Uterus (tissue), 2 donors: Measurements from ENCODE around the gene SKI.

ENCODE experiments used
- POLR2A ChIP-seq, 2 donors: fragments of 450-650 bp; IDR thresholded peaks; one replicate each; pipeline ENCODE4 v1.6.1; 2016; ENCODE audit warnings: antibody characterized with exemption in 2 of 2, mild to moderate bottlenecking in 1 of 2, moderate library complexity in 1 of 2
- TF ChIP-seq, protein P1 (sequence below), 4 experiments: fragments of 200-600 bp in 2 of 4; fragments of 450-650 bp in 2 of 4; sonication (generic) in 2 of 4; IDR thresholded peaks; one replicate each; pipeline ENCODE4 v1.5.1; 2016 to 2019; ENCODE audit warnings: antibody characterized with exemption in 4 of 4, mild to moderate bottlenecking in 2 of 4, moderate library complexity in 1 of 4

DNA sequence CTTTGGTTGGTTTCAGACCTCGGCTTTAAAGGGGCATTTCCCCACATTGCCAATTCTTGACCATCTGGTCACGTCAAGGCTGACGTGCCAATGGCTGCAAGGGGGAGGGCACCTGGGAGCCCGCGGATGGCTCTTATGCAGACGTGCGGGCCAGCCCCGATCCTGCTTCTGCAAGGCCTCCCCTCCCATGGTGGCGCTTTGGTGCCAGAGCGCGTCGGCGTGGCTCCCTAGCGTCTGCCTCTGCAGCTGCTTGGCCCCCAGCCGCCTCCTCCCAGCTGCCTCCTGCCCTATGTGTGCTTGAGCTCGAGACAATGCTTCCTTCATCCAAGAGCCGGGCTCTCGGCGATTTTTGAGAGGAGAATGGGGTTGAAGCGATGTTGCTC is 29.1 kb downstream of the SKI start:
- TF ChIP-seq, protein P1, sequence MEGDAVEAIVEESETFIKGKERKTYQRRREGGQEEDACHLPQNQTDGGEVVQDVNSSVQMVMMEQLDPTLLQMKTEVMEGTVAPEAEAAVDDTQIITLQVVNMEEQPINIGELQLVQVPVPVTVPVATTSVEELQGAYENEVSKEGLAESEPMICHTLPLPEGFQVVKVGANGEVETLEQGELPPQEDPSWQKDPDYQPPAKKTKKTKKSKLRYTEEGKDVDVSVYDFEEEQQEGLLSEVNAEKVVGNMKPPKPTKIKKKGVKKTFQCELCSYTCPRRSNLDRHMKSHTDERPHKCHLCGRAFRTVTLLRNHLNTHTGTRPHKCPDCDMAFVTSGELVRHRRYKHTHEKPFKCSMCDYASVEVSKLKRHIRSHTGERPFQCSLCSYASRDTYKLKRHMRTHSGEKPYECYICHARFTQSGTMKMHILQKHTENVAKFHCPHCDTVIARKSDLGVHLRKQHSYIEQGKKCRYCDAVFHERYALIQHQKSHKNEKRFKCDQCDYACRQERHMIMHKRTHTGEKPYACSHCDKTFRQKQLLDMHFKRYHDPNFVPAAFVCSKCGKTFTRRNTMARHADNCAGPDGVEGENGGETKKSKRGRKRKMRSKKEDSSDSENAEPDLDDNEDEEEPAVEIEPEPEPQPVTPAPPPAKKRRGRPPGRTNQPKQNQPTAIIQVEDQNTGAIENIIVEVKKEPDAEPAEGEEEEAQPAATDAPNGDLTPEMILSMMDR (IDR thresholded peaks at IDR 0.05), result no peak
- no peak for TF ChIP-seq POLR2A (IDR thresholded peaks at IDR 0.05)
